GM20431 (cell line): ENCODE measurements around the gene HS6ST3.

ENCODE experiments used
- in situ Hi-C: fragments of 300-500 bp; cut with MseI, MboI; formaldehyde crosslinking; loops from one replicate; pipeline ENCODE4 v1.15.0; 2020; ENCODE audit warnings: low sequenced_read_pairs; ENCODE audit not compliant: unreplicated experiment

Gene HS6ST3

GRCh38 chr13:96621634-96622183 is 531.8 kb downstream of the HS6ST3 start:
- in situ Hi-C loops = no loop called here

GRCh38 chr13:96629331-96629730 is 539.4 kb downstream of the HS6ST3 start:
- in situ Hi-C loops = no loop called here

- in situ Hi-C loops = no loop called here
Observed at GRCh38 chr13:96632536-96633320, 542.8 kb downstream of the HS6ST3 start.

DNA sequence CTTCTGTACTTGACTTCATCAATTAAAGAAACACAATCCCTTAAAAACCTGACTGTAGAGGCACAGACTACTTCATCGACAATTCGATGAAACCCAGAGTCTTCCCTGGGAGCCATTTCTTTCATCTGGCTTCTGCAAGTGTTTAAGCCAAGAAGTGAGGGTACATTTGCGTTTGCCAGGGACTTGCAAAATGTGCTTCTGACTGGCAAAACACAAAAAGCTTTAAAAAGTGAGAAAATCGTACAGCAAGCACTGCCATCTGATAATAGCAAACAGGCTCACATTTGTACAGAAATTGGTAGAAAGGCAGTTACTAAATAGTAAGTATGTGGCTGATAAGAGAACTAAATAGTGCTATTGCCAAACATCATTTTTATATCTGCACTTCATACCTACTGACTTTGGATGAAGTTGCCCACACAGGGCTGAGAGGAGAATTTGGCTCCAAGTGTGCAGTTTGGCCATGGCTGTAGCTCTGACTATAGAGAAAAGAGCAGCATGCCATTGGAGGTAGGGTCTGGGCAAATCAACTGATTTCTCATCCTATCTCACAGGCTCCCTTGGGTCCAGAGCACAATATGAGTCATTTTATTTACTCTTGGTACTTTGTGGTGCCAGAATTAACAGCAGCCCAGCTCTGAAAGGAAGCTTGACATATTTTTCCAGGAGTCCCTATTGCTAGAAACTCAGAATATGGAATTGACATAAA is 546.2 kb downstream of the HS6ST3 start:
- in situ Hi-C loops = no loop called here

DNA sequence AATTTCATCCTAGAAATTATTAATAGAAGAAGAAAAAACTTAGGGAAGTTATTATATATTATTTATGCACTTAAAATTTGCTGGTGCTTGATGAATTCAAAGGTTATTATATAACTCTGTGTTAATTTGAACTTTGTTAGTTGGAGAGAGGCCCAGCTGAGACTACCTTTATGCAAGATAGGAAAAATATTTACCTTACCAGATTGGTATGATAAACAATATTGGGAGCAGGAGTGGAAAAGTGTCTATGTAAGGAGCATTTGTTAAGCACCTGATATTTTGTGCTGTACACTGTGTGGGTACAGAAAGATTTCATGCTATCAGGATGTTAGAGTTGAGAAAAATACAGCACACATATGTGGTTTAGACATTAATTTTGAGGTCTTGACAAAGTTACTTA is 547.1 kb downstream of the HS6ST3 start:
- in situ Hi-C loops = no loop called here

- in situ Hi-C loops = no loop called here
Observed at GRCh38 chr13:96646101-96646500, 556.2 kb downstream of the HS6ST3 start.

GRCh38 chr13:96646515-96647211 is 556.8 kb downstream of the HS6ST3 start:
- in situ Hi-C loops = no loop called here

GRCh38 chr13:96650301-96650886 is 560.5 kb downstream of the HS6ST3 start:
- in situ Hi-C loops = no loop called here

- in situ Hi-C loops = no loop called here
Observed at GRCh38 chr13:96651598-96651997, 561.7 kb downstream of the HS6ST3 start.

DNA sequence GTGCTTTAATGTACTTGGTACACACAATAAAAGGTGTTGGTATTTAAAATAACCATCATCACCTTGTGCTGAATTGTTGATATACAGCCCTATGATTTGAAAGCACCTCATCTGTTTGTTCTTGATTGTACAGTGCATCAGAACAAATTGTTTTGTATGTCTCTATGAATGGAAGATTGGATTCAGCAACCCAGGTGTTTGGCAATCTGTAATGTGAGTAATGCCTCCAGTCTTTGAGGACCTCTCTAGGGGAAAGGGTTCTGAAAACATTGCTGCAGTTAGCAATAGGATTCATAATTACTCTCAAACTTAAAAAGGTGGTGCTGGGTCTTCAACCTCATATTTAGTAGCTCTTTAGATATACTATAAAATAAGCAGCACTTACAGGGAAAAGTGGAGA is 562.6 kb downstream of the HS6ST3 start:
- in situ Hi-C loops = no loop called here

DNA sequence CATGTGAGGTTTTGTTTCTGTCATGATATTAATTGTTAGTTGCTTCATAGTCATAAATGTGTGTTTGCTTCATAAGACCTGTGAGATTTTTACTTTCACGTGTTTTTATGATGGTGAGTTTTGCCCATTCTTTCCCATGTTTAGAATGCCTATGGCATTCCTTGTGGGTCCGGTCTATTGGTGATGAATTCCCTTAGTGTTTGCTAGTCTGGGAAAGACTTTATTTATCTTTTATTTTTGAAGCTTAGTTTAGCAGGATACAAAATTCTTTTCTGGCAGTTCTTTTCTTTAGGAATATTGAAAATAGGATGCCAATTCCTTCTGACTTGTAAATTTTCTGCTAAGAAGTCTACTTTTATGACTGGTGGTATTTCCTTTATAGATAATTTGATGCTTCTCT is 571.7 kb downstream of the HS6ST3 start:
- in situ Hi-C loops = no loop called here

DNA sequence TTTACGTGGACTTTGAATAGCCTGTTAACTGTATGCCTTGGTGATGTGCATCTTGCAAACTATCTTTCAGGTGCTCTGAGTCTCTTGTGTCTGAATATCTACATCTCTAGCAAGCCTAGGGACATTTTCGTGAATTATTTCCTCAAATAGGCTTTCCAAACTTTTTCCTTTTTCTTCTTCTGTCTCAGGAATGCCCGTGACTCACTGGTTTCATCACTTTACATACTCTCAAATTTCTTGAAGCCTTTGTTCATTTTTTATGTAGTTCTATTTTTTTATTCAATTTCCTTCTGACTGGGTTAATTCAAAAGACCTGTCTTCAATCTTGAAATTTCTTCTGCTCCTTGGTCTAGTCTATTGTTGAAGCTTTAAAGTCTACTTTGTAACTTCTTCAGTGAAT is 572.1 kb downstream of the HS6ST3 start:
- in situ Hi-C loops = no loop called here

DNA sequence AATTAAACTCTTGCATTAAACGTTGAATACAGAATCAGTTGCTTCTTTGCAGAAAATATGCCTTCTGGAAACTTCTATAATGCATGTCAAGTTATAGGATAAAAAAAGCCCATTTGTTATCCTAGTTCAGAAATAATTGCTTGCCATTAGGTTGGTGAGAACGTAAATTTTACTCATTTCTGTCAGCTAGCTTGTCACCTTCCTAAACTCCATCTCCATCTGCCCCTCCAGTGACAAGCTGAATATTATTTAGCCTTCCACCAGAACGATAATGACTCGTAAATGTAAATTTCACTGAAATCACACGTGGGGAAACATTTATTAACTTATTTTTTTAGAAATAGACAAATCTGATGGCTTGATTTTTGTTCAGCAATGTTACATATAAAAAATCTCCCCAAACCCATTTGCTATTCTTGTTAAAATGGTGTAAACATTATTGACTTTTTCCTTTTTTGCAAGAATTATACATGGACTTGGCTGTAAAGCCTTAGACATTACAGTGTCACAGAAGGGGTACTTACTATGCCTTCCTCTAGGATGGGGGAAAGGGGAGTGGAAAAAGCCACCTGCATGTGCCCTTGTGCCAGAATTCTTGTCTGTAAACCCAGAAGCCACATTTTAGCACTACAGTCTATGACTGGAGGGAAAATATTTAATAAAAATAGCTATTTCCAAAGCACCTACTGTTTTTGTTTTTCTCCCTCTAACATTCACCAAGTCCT is 577.5 kb downstream of the HS6ST3 start:
- in situ Hi-C loops = no loop called here

- in situ Hi-C loops = no loop called here
Observed at GRCh38 chr13:96671073-96671472, 581.2 kb downstream of the HS6ST3 start.

- in situ Hi-C loops = no loop called here
Observed at GRCh38 chr13:96672016-96672415, 582.1 kb downstream of the HS6ST3 start.

DNA sequence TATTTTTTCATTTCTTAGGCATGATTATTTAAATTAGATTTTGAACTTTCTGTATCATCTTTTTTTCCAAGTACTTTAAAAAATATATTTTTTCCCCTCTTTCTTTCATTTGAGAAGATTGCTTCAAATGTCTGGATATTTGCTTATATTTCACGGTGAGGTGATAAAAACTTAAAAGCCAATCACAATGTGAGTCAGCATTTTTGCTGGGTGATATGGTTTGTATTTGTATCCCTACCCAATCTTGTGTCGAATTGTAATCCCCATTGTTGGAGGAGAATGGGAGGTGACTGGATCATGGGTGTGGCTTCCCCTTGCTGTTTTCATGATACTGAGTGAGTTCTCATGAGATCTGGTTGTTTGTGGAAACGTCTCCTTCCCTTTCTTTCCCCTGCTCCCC is 583.9 kb downstream of the HS6ST3 start:
- in situ Hi-C loops = no loop called here

DNA sequence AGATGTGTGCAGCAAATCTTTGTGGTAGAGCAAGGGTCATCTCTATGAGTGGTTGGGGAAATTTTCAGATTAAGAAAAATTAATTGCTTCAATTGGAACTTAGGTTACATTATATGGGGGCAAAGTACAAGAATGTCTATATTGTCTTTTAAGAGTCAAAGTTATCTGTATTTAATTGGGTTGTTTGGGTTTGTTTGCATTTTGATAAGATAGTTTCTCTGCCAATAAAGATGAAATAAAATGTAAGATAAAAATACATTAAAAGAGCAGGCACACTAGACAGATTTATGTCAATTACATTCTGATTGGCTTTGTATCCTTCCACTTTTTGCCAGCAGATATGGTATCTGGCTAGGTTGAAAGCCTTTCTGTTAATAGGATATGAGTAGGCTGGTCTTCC is 587.1 kb downstream of the HS6ST3 start:
- in situ Hi-C loops = no loop called here

DNA sequence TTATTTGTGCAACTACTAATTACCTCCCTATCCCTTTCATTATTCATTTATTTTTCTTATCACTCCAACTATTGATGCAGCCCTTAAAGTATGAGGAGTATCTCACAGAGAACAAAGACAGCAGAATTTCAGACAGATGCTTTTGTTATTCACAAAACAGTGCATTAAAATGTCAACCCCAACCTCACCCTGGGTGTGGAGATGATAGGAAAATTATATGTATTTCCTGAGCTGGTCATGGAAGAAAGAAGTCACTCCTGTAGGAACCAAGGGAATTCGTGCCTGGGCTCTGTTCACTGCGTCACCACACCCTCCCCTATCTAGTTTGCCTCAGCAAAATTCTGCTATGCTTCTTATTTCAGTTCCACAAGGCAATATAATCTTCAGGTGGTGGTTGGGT is 588.9 kb downstream of the HS6ST3 start:
- in situ Hi-C loops = no loop called here

GRCh38 chr13:96680898-96681297 is 591.0 kb downstream of the HS6ST3 start:
- in situ Hi-C loops = no loop called here

DNA sequence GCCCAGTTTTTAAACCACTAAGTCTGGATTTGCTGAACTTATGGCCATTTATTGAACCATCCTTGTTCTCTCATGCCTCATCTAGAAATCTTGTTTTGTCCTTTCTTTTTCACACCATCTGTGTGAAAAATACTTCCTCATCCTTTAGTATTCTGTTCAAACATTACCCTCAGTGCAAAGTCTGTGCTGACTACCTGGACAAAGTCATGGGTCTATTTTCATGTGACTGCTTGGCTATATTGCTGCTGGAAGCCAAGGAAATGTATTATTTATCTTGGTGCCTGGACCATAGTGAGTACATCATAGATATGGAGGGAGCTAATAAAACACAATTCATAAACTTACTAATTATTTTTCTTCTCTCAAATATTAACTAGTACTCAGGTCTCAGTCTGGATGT is 591.9 kb downstream of the HS6ST3 start:
- in situ Hi-C loops = no loop called here
